Esophagus squamous epithelium (tissue), 4 donors: Measurements from ENCODE around the gene DGKD.

Experiments used
- CTCF ChIP-seq, 6 experiments: fragments of 450-650 bp in 4 of 6; fragments of 200-600 bp in 2 of 6; sonication (generic) in 2 of 6; IDR thresholded peaks; one replicate each; pipeline ENCODE4 v1.5.1; 2016 to 2019; ENCODE audit warnings: antibody characterized with exemption in 6 of 6, mild to moderate bottlenecking in 4 of 6, moderate library complexity in 4 of 6
- POLR2A ChIP-seq, 4 donors: fragments of 450-650 bp; IDR thresholded peaks; one replicate each; pipeline ENCODE4 v1.6.1; 2017; ENCODE audit warnings: antibody characterized with exemption in 4 of 4, mild to moderate bottlenecking in 4 of 4, moderate library complexity in 3 of 4

- no peak for TF ChIP-seq POLR2A (IDR thresholded peaks at IDR 0.05)
- no peak for TF ChIP-seq CTCF (IDR thresholded peaks at IDR 0.05)
Observed at GRCh38 chr2:233424154-233424951, 70.1 kb downstream of the DGKD start.
